Measurements from ENCODE around the gene NPM3.
A peak's percentile ranks its signal among the peaks of the same experiment; 100 is the strongest.

Gene NPM3

GRCh38 chr10:101828766-101829551, 45.7 kb upstream of the NPM3 start:
- no peak for DNase-seq (ENCODE audit: low read depth in 2 of 2)
- TF ChIP-seq, protein P1, sequence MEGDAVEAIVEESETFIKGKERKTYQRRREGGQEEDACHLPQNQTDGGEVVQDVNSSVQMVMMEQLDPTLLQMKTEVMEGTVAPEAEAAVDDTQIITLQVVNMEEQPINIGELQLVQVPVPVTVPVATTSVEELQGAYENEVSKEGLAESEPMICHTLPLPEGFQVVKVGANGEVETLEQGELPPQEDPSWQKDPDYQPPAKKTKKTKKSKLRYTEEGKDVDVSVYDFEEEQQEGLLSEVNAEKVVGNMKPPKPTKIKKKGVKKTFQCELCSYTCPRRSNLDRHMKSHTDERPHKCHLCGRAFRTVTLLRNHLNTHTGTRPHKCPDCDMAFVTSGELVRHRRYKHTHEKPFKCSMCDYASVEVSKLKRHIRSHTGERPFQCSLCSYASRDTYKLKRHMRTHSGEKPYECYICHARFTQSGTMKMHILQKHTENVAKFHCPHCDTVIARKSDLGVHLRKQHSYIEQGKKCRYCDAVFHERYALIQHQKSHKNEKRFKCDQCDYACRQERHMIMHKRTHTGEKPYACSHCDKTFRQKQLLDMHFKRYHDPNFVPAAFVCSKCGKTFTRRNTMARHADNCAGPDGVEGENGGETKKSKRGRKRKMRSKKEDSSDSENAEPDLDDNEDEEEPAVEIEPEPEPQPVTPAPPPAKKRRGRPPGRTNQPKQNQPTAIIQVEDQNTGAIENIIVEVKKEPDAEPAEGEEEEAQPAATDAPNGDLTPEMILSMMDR (IDR thresholded peaks at IDR 0.05; ENCODE audit: low read depth, low read length) = no peak
- peak overlapping the region in 1 of 2 donors; percentile 28 for H3K4me3 ChIP-seq (replicated peaks in 1 of 2; ENCODE audit: low read depth in 2 of 2, low read length in 2 of 2)

- DNase-seq (ENCODE audit: low read depth in 2 of 2) = no peak
- H3K4me3 ChIP-seq (replicated peaks in 1 of 2; ENCODE audit: low read depth in 2 of 2, low read length in 2 of 2) = no peak overlapping the region
- TF ChIP-seq, protein P1 (IDR thresholded peaks at IDR 0.05; ENCODE audit: low read depth, low read length) = no peak
These were observed 44.8 kb upstream of the NPM3 start for GRCh38 chr10:101827919-101828600.

DNA sequence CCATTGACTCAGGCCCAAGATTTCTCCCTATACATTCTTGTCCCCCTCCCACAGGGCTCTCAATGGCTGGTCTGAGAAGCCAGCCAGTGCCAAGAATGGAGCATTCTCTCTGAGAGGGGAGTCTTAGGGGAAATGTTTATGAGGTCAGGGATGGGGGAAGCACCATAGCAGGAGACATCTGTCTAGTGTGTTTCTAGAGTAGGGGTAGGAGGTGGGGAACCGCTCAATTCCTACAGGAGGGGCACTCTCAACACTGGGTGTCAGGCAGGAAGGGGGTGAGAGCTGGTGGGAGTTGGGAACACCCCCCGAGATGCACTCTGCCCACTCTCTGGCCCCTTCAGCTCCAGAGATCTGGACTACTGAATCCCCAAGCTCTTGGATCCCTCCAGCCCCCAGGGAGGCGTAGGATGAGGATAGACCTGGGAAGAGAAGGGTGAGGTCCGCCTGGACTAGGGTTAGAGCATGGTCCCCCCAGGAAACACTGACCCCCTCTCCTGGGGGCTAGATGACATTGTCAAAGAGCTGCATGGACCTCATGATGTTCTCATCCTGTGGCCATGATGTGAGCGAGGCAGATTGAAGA, 43.7 kb upstream of the NPM3 start:
- TF ChIP-seq, protein P1 (IDR thresholded peaks at IDR 0.05; ENCODE audit: low read depth, low read length) = no peak
- H3K4me3 ChIP-seq (replicated peaks in 1 of 2; ENCODE audit: low read depth in 2 of 2, low read length in 2 of 2) = no peak overlapping the region
- DNase-seq (ENCODE audit: low read depth in 2 of 2) = no peak

- TF ChIP-seq, protein P1 (IDR thresholded peaks at IDR 0.05; ENCODE audit: low read depth, low read length) = no peak
- DNase-seq (ENCODE audit: low read depth in 2 of 2) = no peak
- no peak overlapping the region for H3K4me3 ChIP-seq (replicated peaks in 1 of 2; ENCODE audit: low read depth in 2 of 2, low read length in 2 of 2)
These were observed 41.5 kb upstream of the NPM3 start for GRCh38 chr10:101824736-101825135.

DNA sequence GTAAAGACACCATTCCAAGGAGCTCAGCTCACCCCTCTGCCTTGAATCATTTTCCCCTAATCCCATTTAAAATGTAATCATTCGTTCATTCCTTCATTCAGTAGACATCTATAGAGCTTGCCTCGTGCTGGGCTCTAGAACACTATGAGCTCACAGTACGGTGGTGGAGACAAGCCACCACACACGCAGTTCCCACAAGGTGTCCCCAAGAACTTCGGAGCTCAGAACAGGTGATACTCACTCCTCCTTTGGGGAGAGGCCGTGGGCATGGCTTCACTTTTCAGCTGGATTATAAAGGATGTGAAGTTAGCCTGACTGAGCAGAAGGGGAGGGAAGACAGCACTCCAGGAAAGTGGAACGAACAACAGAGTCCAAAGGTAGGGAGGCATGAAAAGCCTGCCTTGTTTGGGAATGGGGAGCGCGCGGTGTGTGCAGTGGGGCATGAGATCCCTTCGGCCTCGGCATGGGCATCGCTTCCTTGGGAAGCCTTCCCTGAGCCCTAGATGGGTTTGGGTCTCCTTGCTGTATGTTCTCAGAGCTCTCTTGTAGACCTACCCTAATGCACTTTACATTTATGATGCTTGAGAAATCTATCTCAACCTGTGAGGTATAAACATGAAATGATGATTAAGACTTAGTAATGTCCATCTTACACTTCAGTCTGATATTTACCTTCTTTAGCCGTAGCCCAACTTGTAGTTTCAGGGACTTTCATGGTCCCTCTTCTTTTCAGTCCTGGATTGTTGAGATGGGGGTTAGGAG, 35.8 kb upstream of the NPM3 start:
- TF ChIP-seq, protein P1 (IDR thresholded peaks at IDR 0.05; ENCODE audit: low read depth, low read length) = no peak
- no peak for DNase-seq (ENCODE audit: low read depth in 2 of 2)

GRCh38 chr10:101818119-101818871, 35.0 kb upstream of the NPM3 start, which contains the start of gene OGA:
Gene OGA (minus strand): TSS chr10:101818444. CDS start chr10:101818022, 422 bp downstream.
- TF ChIP-seq, protein P1 (IDR thresholded peaks at IDR 0.05; ENCODE audit: low read depth, low read length) = no peak
- peak within 1 kb of the TSS; percentile 95 to 99 for H3K4me3 ChIP-seq (replicated peaks in 1 of 2; ENCODE audit: low read depth in 2 of 2, low read length in 2 of 2)
- peak; percentile 100 for DNase-seq (ENCODE audit: low read depth in 2 of 2)

More for the DNA sequence above, 35.8 kb upstream of the NPM3 start:
- peak overlapping the region; percentile 25 to 48 for H3K4me3 ChIP-seq (replicated peaks in 1 of 2; ENCODE audit: low read depth in 2 of 2, low read length in 2 of 2)
